GM23338 (cell line): ENCODE data around the gene TMEM212. TPM values are rescaled to one million over a fixed set of nuclear protein-coding genes. Genes with fewer than 3 reads are reported as not detected.

Source experiments
- ATAC-seq: fragments of 200-7000 bp; cut with Tn5 transposase; 3 replicates; pipeline ENCODE4 v1.9.1; 2020
- DNase-seq: peaks from one replicate; pipeline ENCODE4 v3.0.0-alpha.2; 2015; ENCODE audit warnings: low spot score
- H2AFZ ChIP-seq: fragments of 200-600 bp; sonication (generic); 2 replicates; pipeline ENCODE4 v1.8.0; 2016; ENCODE audit warnings: antibody characterized with exemption, mild to moderate bottlenecking, moderate library complexity
- H3F3A ChIP-seq: fragments of 200-600 bp; sonication (generic); replicated peaks from 2 replicates; pipeline ENCODE4 v1.8.0; 2017; ENCODE audit warnings: antibody characterized with exemption, mixed run types, low read depth
- H3K27ac ChIP-seq: fragments of 200-600 bp; sonication (generic); 2 replicates; pipeline ENCODE4 v1.6.1; 2016; ENCODE audit warnings: low read depth
- H3K27me3 ChIP-seq: fragments of 200-600 bp; sonication (generic); 2 replicates; pipeline ENCODE4 v1.8.0; 2016; ENCODE audit warnings: mild to moderate bottlenecking, mixed run types, moderate library complexity; ENCODE audit not compliant: insufficient read depth
- H3K36me3 ChIP-seq: fragments of 200-600 bp; sonication (generic); 2 replicates; pipeline ENCODE4 v1.8.0; 2016; ENCODE audit warnings: mild to moderate bottlenecking; ENCODE audit not compliant: insufficient read depth
- H3K4me1 ChIP-seq: fragments of 200-600 bp; sonication (generic); 2 replicates; pipeline ENCODE4 v1.8.0; 2016; ENCODE audit warnings: mild to moderate bottlenecking, moderate library complexity; ENCODE audit not compliant: insufficient read depth
- H3K4me2 ChIP-seq: fragments of 200-600 bp; sonication (generic); 2 replicates; pipeline ENCODE4 v1.7.1; 2017; ENCODE audit warnings: mixed run types
- H3K4me3 ChIP-seq: fragments of 200-600 bp; sonication (generic); 2 replicates; pipeline ENCODE4 v1.6.1; 2016; ENCODE audit warnings: mixed run types
- H3K79me2 ChIP-seq: fragments of 200-600 bp; sonication (generic); replicated peaks from 2 replicates; pipeline ENCODE4 v1.8.0; 2017; ENCODE audit warnings: mild to moderate bottlenecking; ENCODE audit not compliant: insufficient read depth
- H3K9me2 ChIP-seq: fragments of 200-600 bp; sonication (generic); 2 replicates; pipeline ENCODE4 v1.8.0; 2017; ENCODE audit not compliant: insufficient read depth
- H4K20me1 ChIP-seq: fragments of 200-600 bp; sonication (generic); replicated peaks from 2 replicates; pipeline ENCODE4 v1.8.0; 2017; ENCODE audit warnings: mild to moderate bottlenecking; ENCODE audit not compliant: insufficient read depth
- H3K27ac Mint-ChIP-seq: 2 replicates; pipeline ENCODE4 v1.8.0; 2020; ENCODE audit warnings: inconsistent platforms, mild to moderate bottlenecking, moderate library complexity, mixed read lengths
- H3K27me3 Mint-ChIP-seq: 3 replicates; pipeline ENCODE4 v1.8.0; 2022; ENCODE audit warnings: low read depth, mild to moderate bottlenecking, moderate library complexity, mixed read lengths, inconsistent platforms; ENCODE audit not compliant: insufficient read depth, poor library complexity
- H3K36me3 Mint-ChIP-seq: 3 replicates; pipeline ENCODE4 v1.8.0; 2021; ENCODE audit warnings: low read depth, mild to moderate bottlenecking, inconsistent platforms, moderate library complexity, mixed read lengths
- H3K4me1 Mint-ChIP-seq: 3 replicates; pipeline ENCODE4 v1.8.0; 2020; ENCODE audit warnings: mild to moderate bottlenecking, inconsistent platforms, mixed read lengths
- H3K4me3 Mint-ChIP-seq: 3 replicates; pipeline ENCODE4 v1.8.0; 2021; ENCODE audit warnings: moderate library complexity, mild to moderate bottlenecking, inconsistent platforms, mixed read lengths
- H3K9me3 Mint-ChIP-seq: 3 replicates; pipeline ENCODE4 v1.8.0; 2020; ENCODE audit warnings: moderate library complexity, mild to moderate bottlenecking, inconsistent platforms, mixed read lengths
- CREB1 ChIP-seq: fragments of 250-450 bp; sonication (Bioruptor Pico); IDR thresholded peaks from 2 replicates; pipeline ENCODE4 v1.5.0; 2020; ENCODE audit warnings: low read depth, mild to moderate bottlenecking, moderate library complexity
- CTCF ChIP-seq, 2 experiments: fragments of 200-600 bp in 1 of 2; sonication (generic) in 1 of 2; conservative IDR thresholded peaks; 2 replicates each; pipeline versions ENCODE4 v1.5.1 to v1.6.1; 2016 to 2017; ENCODE audit warnings: antibody characterized with exemption in 2 of 2, low read depth in 2 of 2, mild to moderate bottlenecking in 2 of 2, moderate library complexity in 1 of 2
- ETS1 ChIP-seq: IDR thresholded peaks from 2 replicates; pipeline ENCODE4 v1.6.1; 2016; ENCODE audit warnings: antibody characterized with exemption
- EZH2phosphoT487 ChIP-seq: fragments of 200-600 bp; sonication (generic); IDR thresholded peaks from one replicate; pipeline ENCODE4 v1.8.1; 2018; ENCODE audit warnings: antibody characterized with exemption; ENCODE audit not compliant: unreplicated experiment
- ZNF114 ChIP-seq: fragments of 250-450 bp; sonication (Bioruptor Pico); IDR thresholded peaks from 2 replicates; pipeline ENCODE4 v1.5.0; 2020; ENCODE audit warnings: mild to moderate bottlenecking, moderate library complexity
- ZNF462 ChIP-seq: fragments of 250-450 bp; sonication (Bioruptor Pico); IDR thresholded peaks from 2 replicates; pipeline ENCODE4 v1.5.0; 2020; ENCODE audit warnings: mild to moderate bottlenecking, moderate library complexity
- polyA plus RNA-seq: library from polyadenylated mRNA; unstranded; fragments of >200 nt; fragmentation: Nextera tagmentation; extraction: Ambion mirVana; gene quantifications from 2 replicates; pipeline ENCODE4 v1.2.1, GENCODE V29; 2016
- total RNA-seq: library from RNA; depleted of rRNA; stranded (reverse); fragments of >200 nt; shearing (Covaris generic); gene quantifications from 2 replicates; pipeline ENCODE4 v1.2.3, GENCODE V29; 2014
- TF ChIP-seq, protein P1 (sequence below): IDR thresholded peaks from one replicate; pipeline ENCODE4 v1.6.1; 2018; ENCODE audit warnings: antibody characterized with exemption; ENCODE audit not compliant: unreplicated experiment

TMEM212 gene
- total and polyA plus RNA-seq, 2 experiments from 2014 or later: not detected

GRCh38 chr3:171873580-171873979 lies 30.4 kb downstream of the TMEM212 start (continued):
- no peak for TF ChIP-seq ZNF462 (CRISPR knock-in tag)
- no peak for TF ChIP-seq ETS1
- TF ChIP-seq CREB1: no peak

GRCh38 chr3:171874251-171874681 lies 31.1 kb downstream of the TMEM212 start:
- H3K79me2 ChIP-seq: no peaks in the 10 kb centered on the region
- Mint-ChIP-seq H3K4me1 (peaks cover 34% of the 10 kb centered on the region), H3K27me3 (peaks cover 6% of the 10 kb centered on the region), H3K27ac (peak overlapping the region; percentile 64; the same call in 1 of the 2 replicates), H3K4me3 (peak overlapping the region; percentile 17; the same call in 1 of the 3 replicates), H3K9me3 (no peaks in the 10 kb centered on the region; the same call in 2 of the 3 replicates), H3K36me3 (no peaks in the 10 kb centered on the region)
- H3K36me3 ChIP-seq: no peaks in the 10 kb centered on the region
- H3K27me3 ChIP-seq: no peaks in the 10 kb centered on the region
- DNase-seq: peak; percentile 47
- peaks cover 5% of the 10 kb centered on the region; the same call in 1 of the 2 replicates for H3K9me2 ChIP-seq
- peak overlapping the region; percentile 85 for H3K27ac ChIP-seq
- no peak overlapping the region for H2AFZ ChIP-seq
- peak; percentile 74 for ATAC-seq
- H3F3A ChIP-seq: no peaks in the 10 kb centered on the region
- H4K20me1 ChIP-seq: no peaks in the 10 kb centered on the region
- peaks cover 21% of the 10 kb centered on the region for H3K4me1 ChIP-seq
- peak overlapping the region; percentile 46 for H3K4me2 ChIP-seq
- H3K4me3 ChIP-seq: no peak overlapping the region
- TF ChIP-seq CTCF (conservative IDR thresholded peaks at IDR 0.05; ENCODE audit: low read depth in 2 of 2) (no peak), ZNF114 (CRISPR knock-in tag) (no peak), EZH2phosphoT487 (no peak), ETS1 (no peak)
- TF ChIP-seq, protein P1, sequence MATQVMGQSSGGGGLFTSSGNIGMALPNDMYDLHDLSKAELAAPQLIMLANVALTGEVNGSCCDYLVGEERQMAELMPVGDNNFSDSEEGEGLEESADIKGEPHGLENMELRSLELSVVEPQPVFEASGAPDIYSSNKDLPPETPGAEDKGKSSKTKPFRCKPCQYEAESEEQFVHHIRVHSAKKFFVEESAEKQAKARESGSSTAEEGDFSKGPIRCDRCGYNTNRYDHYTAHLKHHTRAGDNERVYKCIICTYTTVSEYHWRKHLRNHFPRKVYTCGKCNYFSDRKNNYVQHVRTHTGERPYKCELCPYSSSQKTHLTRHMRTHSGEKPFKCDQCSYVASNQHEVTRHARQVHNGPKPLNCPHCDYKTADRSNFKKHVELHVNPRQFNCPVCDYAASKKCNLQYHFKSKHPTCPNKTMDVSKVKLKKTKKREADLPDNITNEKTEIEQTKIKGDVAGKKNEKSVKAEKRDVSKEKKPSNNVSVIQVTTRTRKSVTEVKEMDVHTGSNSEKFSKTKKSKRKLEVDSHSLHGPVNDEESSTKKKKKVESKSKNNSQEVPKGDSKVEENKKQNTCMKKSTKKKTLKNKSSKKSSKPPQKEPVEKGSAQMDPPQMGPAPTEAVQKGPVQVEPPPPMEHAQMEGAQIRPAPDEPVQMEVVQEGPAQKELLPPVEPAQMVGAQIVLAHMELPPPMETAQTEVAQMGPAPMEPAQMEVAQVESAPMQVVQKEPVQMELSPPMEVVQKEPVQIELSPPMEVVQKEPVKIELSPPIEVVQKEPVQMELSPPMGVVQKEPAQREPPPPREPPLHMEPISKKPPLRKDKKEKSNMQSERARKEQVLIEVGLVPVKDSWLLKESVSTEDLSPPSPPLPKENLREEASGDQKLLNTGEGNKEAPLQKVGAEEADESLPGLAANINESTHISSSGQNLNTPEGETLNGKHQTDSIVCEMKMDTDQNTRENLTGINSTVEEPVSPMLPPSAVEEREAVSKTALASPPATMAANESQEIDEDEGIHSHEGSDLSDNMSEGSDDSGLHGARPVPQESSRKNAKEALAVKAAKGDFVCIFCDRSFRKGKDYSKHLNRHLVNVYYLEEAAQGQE: no peak
